Measurements from ENCODE around the gene PSORS1C2.

GRCh38 chr6:31145386-31145785 is 6.5 kb upstream of the PSORS1C2 start:
- TF ChIP-seq GABPA (IDR thresholded peaks at IDR 0.05; ENCODE audit: low read depth) (no peak), CTCF (IDR thresholded peaks at IDR 0.05; ENCODE audit: insufficient read depth, low read length) (no peak), POLR2AphosphoS5 (IDR thresholded peaks at IDR 0.05; ENCODE audit: low read depth) (no peak), REST (IDR thresholded peaks at IDR 0.05; ENCODE audit: insufficient replicate concordance, low read depth) (no peak)
